Astrocyte of the spinal cord (primary cell): ENCODE data around the gene USP7.

Source experiments
- DNase-seq: peaks from one replicate; pipeline ENCODE4 v3.0.0; 2011; ENCODE audit warnings: low read depth, low spot score
- H3K4me3 ChIP-seq: 2 replicates; pipeline ENCODE4 v1.5.1; 2011; ENCODE audit warnings: low read depth, mild to moderate bottlenecking, low read length, moderate library complexity
- in situ Hi-C: cut with HindIII; loops from 2 replicates; pipeline ENCODE4 v1.10.0; 2017; ENCODE audit warnings: low sequenced_read_pairs
- TF ChIP-seq, protein P1 (sequence below): IDR thresholded peaks from 2 replicates; pipeline ENCODE4 v1.5.1; 2012; ENCODE audit warnings: low read depth, mild to moderate bottlenecking, low read length, inconsistent platforms

Gene USP7

DNA sequence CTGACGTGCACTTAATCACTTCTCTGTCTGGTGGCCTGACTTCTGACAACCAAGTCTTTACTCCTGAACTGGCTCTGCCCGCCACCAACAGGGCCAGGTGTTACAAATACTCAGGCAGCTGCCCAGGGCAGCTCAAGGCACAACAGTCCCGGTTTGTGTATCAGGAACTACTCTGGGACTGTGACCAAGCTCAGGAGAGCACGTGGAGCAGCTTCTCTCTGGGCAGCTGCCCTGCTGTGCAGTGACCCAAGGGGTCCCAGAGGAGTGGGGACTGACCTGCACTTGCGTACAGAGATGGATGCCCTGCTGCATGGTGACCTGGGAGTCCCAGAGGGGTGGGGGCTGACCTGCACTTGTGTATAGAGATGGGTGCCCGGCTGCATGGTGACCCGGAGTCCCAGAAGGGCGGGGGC, 59.7 kb downstream of the USP7 start:
- no peak for DNase-seq
- in situ Hi-C loops: no loop called here
- TF ChIP-seq, protein P1, sequence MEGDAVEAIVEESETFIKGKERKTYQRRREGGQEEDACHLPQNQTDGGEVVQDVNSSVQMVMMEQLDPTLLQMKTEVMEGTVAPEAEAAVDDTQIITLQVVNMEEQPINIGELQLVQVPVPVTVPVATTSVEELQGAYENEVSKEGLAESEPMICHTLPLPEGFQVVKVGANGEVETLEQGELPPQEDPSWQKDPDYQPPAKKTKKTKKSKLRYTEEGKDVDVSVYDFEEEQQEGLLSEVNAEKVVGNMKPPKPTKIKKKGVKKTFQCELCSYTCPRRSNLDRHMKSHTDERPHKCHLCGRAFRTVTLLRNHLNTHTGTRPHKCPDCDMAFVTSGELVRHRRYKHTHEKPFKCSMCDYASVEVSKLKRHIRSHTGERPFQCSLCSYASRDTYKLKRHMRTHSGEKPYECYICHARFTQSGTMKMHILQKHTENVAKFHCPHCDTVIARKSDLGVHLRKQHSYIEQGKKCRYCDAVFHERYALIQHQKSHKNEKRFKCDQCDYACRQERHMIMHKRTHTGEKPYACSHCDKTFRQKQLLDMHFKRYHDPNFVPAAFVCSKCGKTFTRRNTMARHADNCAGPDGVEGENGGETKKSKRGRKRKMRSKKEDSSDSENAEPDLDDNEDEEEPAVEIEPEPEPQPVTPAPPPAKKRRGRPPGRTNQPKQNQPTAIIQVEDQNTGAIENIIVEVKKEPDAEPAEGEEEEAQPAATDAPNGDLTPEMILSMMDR: no peak
- H3K4me3 ChIP-seq: no peak overlapping the region

DNA sequence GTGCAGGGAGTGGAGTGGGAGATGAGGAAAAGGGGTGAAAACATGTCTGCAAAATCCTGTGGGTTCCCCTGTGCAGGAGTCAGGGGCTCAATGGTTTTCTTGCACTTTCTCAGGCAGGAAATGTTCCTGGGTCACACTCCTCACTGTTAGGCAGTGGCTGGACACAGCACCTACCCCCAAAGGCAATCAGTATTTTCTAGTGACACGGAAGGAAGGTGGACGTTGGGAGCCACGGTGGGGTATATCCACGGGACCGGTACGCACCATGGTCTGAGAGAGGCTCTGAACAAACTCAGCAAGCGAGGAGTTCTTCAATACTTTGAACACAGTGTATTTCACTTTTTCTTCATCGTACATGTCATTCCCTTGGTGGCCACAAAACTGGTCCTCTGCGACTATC, 60.7 kb downstream of the USP7 start:
- H3K4me3 ChIP-seq: no peak overlapping the region
- in situ Hi-C loops: no loop called here
- TF ChIP-seq, protein P1: no peak
- no peak for DNase-seq

DNA sequence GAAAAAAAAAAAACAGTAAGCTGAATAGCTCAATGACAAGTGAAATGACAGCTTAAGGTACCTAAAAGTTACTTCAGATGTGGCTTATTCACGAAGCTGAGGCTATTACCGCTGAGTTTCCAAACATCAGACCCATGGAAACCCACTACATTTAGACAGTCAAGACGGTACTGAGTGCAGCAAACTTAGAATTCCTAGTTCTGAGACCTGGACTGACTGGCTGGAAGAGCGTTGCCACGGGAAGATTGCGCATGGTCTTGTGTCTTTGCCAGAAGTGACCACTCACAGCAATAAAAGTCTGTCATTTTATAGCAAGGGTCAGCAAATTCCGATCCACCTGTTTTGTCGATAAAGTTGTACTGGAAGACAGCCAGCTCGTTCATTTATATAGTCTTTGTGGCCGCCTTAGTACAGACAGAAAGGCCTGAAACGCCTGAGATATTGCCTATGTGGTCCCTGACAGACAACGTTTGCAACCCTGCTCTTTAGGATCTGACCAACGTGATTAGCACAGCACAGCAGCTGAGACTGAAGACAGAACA, 62.3 kb downstream of the USP7 start:
- DNase-seq: no peak
- no peak overlapping the region for H3K4me3 ChIP-seq
- TF ChIP-seq, protein P1: no peak
- in situ Hi-C loops: no loop called here

GRCh38 chr16:8900343-8900742, 63.4 kb downstream of the USP7 start:
- TF ChIP-seq, protein P1: no peak
- H3K4me3 ChIP-seq: no peak overlapping the region
- DNase-seq: no peak
- in situ Hi-C loops: no loop called here

DNA sequence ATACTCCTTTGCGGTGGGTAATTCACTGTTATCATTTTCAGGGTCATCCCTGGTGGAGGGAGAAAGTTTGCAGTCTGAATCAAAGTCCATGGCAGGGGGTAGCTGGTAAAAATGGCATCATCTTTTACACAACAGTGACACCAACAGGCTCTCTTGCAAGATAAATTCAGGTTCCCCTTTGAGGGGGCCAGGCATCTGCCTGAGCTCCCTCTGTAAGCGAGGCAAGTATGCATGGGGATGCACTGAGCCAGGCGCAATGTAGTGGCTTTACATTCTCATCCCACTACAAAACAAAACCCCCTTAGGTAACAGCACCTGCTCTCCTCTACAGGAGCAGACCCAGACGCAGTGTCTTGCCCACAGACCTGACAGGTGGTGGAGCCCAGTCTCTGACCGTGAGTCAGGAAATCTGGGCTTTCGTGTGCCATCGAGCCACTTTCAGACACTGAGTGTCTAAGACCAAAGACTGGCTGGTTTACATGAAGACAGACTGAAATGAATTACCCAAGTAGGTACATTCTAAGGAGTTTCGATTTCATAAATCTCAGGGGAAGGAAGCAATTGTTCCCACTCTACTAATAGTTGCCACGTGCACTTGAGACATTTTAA, 63.9 kb downstream of the USP7 start:
- TF ChIP-seq, protein P1: no peak
- no peak overlapping the region for H3K4me3 ChIP-seq
- in situ Hi-C loops: no loop called here
- DNase-seq: no peak

DNA sequence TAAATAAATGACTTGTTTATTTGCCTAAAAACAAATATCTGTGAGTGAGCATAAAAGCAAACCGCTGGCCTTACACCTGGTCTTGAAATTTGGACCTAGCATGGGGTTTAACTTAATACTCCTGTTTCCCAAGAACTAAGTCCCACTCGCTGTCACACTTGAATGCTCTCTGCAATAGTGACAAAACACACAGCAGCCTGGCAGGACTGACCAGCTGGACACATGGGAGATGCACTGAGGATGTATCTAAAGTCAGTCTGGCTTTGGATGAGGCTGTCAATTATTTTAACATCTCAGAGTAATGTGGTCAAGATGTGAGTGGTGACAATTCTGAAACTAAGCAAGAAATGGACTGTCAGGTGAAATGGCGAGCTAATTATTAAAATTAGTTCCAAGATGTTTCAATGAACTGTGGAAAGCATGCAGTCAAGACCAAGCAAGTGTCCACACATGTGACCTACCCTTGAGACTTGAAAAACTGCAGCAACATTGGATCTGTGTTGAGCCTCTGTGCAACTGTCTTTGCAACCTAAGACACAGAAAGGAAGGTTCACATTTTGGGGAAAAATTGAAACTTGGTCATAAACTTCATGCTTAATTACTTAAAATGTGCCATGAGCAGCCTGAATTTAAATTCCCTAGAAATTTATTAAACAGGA, 64.9 kb downstream of the USP7 start:
- in situ Hi-C loops: no loop called here
- no peak overlapping the region for H3K4me3 ChIP-seq
- DNase-seq: no peak
- TF ChIP-seq, protein P1: no peak
